ENCODE results near the gene CEL. TPM values are rescaled to one million over a fixed set of nuclear protein-coding genes. Genes with fewer than 3 reads are reported as not detected.

CEL gene
- total RNA-seq, 1 donor from 2014 or later: 3.4 TPM

DNA sequence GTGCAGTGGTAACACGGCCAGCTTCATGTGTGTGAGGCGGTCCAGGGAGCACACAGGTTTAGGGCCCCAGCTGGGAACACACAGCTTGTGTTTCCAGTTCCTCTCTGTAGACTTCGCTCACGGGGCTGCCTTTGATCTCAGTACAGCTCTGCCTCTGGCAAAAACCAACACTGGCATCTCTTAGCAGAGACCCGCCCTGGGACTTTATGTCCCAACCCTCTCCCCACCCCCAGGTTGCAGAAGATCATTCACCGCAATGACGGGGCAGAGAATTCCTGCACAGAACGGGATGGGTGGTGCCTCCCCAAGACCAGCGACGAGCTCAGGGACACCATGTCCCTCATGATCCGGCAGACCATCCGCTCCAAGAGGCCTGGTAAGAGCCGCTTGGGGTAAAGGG is 5.2 kb upstream of the CEL start:
- H3K4me1 Mint-ChIP-seq (ENCODE audit: low read depth, unreplicated experiment): peaks cover 9% of the 10 kb centered on the region
- no peak for FAIRE-seq

GRCh38 chr9:133057006-133057405 is 4.8 kb upstream of the CEL start:
- no peaks in the 10 kb centered on the region for H3K9me3 ChIP-seq (ENCODE audit: insufficient read depth, low read depth, low read length)
- peaks cover 6% of the 10 kb centered on the region for H3K36me3 ChIP-seq (ENCODE audit: insufficient read depth, low read length)
- H2AFZ ChIP-seq (ENCODE audit: low read depth, low read length): no peak overlapping the region
- no peak overlapping the region for H3K27ac ChIP-seq (ENCODE audit: low read depth, low read length)
- H3K27me3 ChIP-seq (ENCODE audit: insufficient read depth, low read length): no peaks in the 10 kb centered on the region
- H3K36me3 Mint-ChIP-seq (ENCODE audit: low read depth, unreplicated experiment): peaks cover 20% of the 10 kb centered on the region
- H3K4me3 ChIP-seq (ENCODE audit: insufficient read depth, low read depth, low read length): no peak overlapping the region
- H3K4me3 Mint-ChIP-seq (ENCODE audit: unreplicated experiment): no peak overlapping the region
- DNase-seq (ENCODE audit: low read depth) (no peak), FAIRE-seq (no peak)
- peaks cover 9% of the 10 kb centered on the region for H3K4me1 Mint-ChIP-seq (ENCODE audit: low read depth, unreplicated experiment)
- H3K27ac Mint-ChIP-seq (ENCODE audit: unreplicated experiment): no peak overlapping the region
- H4K20me1 ChIP-seq (ENCODE audit: insufficient read depth, low read length): peaks cover under 1% of the 10 kb centered on the region
- no peaks in the 10 kb centered on the region for H3K27me3 Mint-ChIP-seq (ENCODE audit: low read depth, unreplicated experiment)
- no peaks in the 10 kb centered on the region for H3K9me3 Mint-ChIP-seq (ENCODE audit: unreplicated experiment)
- no peak overlapping the region for H3K9ac ChIP-seq (ENCODE audit: low read length)
- H3K79me2 ChIP-seq (ENCODE audit: insufficient read depth, low read length): no peaks in the 10 kb centered on the region
- no peaks in the 10 kb centered on the region for H3K4me1 ChIP-seq (ENCODE audit: insufficient read depth, low read length)
- TF ChIP-seq CTCF (IDR thresholded peaks at IDR 0.05; ENCODE audit: insufficient read depth, low read depth, low read length) (no peak), EZH2 (IDR thresholded peaks at IDR 0.05; ENCODE audit: insufficient read depth, low read length) (no peak)
- H3K4me2 ChIP-seq (ENCODE audit: low read length): no peak overlapping the region

More for the DNA sequence above, 5.2 kb upstream of the CEL start:
- H3K9me3 ChIP-seq (ENCODE audit: insufficient read depth, low read depth, low read length): no peaks in the 10 kb centered on the region
- Mint-ChIP-seq H3K9me3 (ENCODE audit: unreplicated experiment) (no peaks in the 10 kb centered on the region), H3K4me3 (ENCODE audit: unreplicated experiment) (no peak overlapping the region), H3K27me3 (ENCODE audit: low read depth, unreplicated experiment) (no peaks in the 10 kb centered on the region), H3K27ac (ENCODE audit: unreplicated experiment) (no peak overlapping the region), H3K36me3 (ENCODE audit: low read depth, unreplicated experiment) (peaks cover 22% of the 10 kb centered on the region)
- no peak overlapping the region for H3K4me3 ChIP-seq (ENCODE audit: insufficient read depth, low read depth, low read length)
- peaks cover 6% of the 10 kb centered on the region for H4K20me1 ChIP-seq (ENCODE audit: insufficient read depth, low read length)
- TF ChIP-seq CTCF (IDR thresholded peaks at IDR 0.05; ENCODE audit: insufficient read depth, low read depth, low read length) (no peak), EZH2 (IDR thresholded peaks at IDR 0.05; ENCODE audit: insufficient read depth, low read length) (no peak)
- no peaks in the 10 kb centered on the region for H3K79me2 ChIP-seq (ENCODE audit: insufficient read depth, low read length)
- H3K4me1 ChIP-seq (ENCODE audit: insufficient read depth, low read length): no peaks in the 10 kb centered on the region
- H3K4me2 ChIP-seq (ENCODE audit: low read length): no peak overlapping the region
- no peak for DNase-seq (ENCODE audit: low read depth)
- no peaks in the 10 kb centered on the region for H3K27me3 ChIP-seq (ENCODE audit: insufficient read depth, low read length)
- no peak overlapping the region for H3K27ac ChIP-seq (ENCODE audit: low read depth, low read length)
- H3K36me3 ChIP-seq (ENCODE audit: insufficient read depth, low read length): peaks cover 8% of the 10 kb centered on the region
- no peak overlapping the region for H3K9ac ChIP-seq (ENCODE audit: low read length)
- H2AFZ ChIP-seq (ENCODE audit: low read depth, low read length): no peak overlapping the region

DNA sequence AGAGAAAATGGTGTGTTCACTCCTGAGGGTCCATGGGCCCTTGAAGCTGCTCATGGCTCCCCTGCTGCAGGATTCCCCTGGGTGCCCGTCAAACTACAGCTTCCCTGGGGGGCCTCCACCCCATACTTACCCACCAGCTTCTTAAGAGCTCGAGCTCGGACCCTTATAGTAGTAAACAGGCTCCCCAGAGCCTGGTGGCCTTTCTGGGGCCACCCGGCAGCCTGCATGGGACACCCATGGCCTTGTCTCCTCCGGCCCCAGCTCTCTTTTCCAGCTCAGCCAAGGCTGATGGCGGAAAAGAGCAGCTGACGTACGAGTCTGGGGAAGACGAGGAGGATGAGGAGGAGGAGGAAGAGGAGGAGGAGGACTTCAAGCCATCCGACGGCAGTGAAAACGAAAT is 4.2 kb upstream of the CEL start:
- Histone ChIP-seq H3K27ac (ENCODE audit: low read depth, low read length) (no peak overlapping the region), H3K79me2 (ENCODE audit: insufficient read depth, low read length) (no peaks in the 10 kb centered on the region), H3K36me3 (ENCODE audit: insufficient read depth, low read length) (peaks cover 6% of the 10 kb centered on the region), H3K9ac (ENCODE audit: low read length) (no peak overlapping the region), H3K4me1 (ENCODE audit: insufficient read depth, low read length) (no peaks in the 10 kb centered on the region), H3K9me3 (ENCODE audit: insufficient read depth, low read depth, low read length) (no peaks in the 10 kb centered on the region), H3K4me2 (ENCODE audit: low read length) (no peak overlapping the region), H4K20me1 (ENCODE audit: insufficient read depth, low read length) (no peaks in the 10 kb centered on the region), H2AFZ (ENCODE audit: low read depth, low read length) (no peak overlapping the region), H3K27me3 (ENCODE audit: insufficient read depth, low read length) (no peaks in the 10 kb centered on the region), H3K4me3 (ENCODE audit: insufficient read depth, low read depth, low read length) (no peak overlapping the region)
- no peak for DNase-seq (ENCODE audit: low read depth)
- H3K4me1 Mint-ChIP-seq (ENCODE audit: low read depth, unreplicated experiment): peaks cover 9% of the 10 kb centered on the region
- no peak for FAIRE-seq
- no peak overlapping the region for H3K4me3 Mint-ChIP-seq (ENCODE audit: unreplicated experiment)
- no peaks in the 10 kb centered on the region for H3K27me3 Mint-ChIP-seq (ENCODE audit: low read depth, unreplicated experiment)
- no peaks in the 10 kb centered on the region for H3K9me3 Mint-ChIP-seq (ENCODE audit: unreplicated experiment)
- peaks cover 20% of the 10 kb centered on the region for H3K36me3 Mint-ChIP-seq (ENCODE audit: low read depth, unreplicated experiment)
- TF ChIP-seq EZH2 (IDR thresholded peaks at IDR 0.05; ENCODE audit: insufficient read depth, low read length): no peak
- TF ChIP-seq CTCF (IDR thresholded peaks at IDR 0.05; ENCODE audit: insufficient read depth, low read depth, low read length): no peak
- no peak overlapping the region for H3K27ac Mint-ChIP-seq (ENCODE audit: unreplicated experiment)
